Suprapubic skin (tissue), 4 donors: ENCODE data around the gene ANKUB1.

Experiments
- CTCF ChIP-seq, 2 donors: fragments of 200-600 bp in 1 of 2; fragments of 450-650 bp in 1 of 2; sonication (generic) in 1 of 2; IDR thresholded peaks; one replicate each; pipeline ENCODE4 v1.5.1; 2016 to 2019; ENCODE audit warnings: antibody characterized with exemption in 2 of 2, mild to moderate bottlenecking in 1 of 2, moderate library complexity in 1 of 2
- EP300 ChIP-seq: sonication (generic); formaldehyde crosslinking; IDR thresholded peaks from one replicate; pipeline ENCODE4 v1.6.1; 2017; ENCODE audit warnings: antibody characterized with exemption
- POLR2A ChIP-seq, 2 donors: fragments of 450-650 bp; IDR thresholded peaks; one replicate each; pipeline ENCODE4 v1.6.1; 2017; ENCODE audit warnings: antibody characterized with exemption in 2 of 2, mild to moderate bottlenecking in 2 of 2, moderate library complexity in 2 of 2
- POLR2AphosphoS5 ChIP-seq, 3 donors: sonication (generic); formaldehyde crosslinking; IDR thresholded peaks; one replicate each; pipeline ENCODE4 v1.6.1; 2017; ENCODE audit warnings: antibody characterized with exemption in 3 of 3

- TF ChIP-seq CTCF (IDR thresholded peaks at IDR 0.05) (no peak), POLR2AphosphoS5 (IDR thresholded peaks at IDR 0.05) (peak in 1 of 3 donors; percentile 20), POLR2A (IDR thresholded peaks at IDR 0.05) (no peak), EP300 (no peak)
Observed at GRCh38 chr3:149812165-149812605, 19.8 kb upstream of the ANKUB1 start.
